GM21526 (cell line): Measurements from ENCODE around the gene GSAP.
"Not testable (repeated sequence)": the region's sequence is repeated elsewhere in the genome, so short reads cannot be mapped to it uniquely, and the experiment has no call there.

Experiments
- ATAC-seq: cut with Tn5 transposase; IDR thresholded peaks from one replicate; pipeline ENCODE4 v1.9.1; 2021; ENCODE audit warnings: moderate library complexity; ENCODE audit not compliant: unreplicated experiment, low FRiP score

The GSAP gene

GRCh38 chr7:77306231-77307067 is 109.7 kb downstream of the GSAP start:
- ATAC-seq: no peak

GRCh38 chr7:77295549-77295948 is 120.6 kb downstream of the GSAP start:
- ATAC-seq: no peak

- no peak for ATAC-seq
Measured at GRCh38 chr7:77293046-77293445, 123.1 kb downstream of the GSAP start.

GRCh38 chr7:77290425-77290824 is 125.7 kb downstream of the GSAP start:
- ATAC-seq: no peak

- ATAC-seq: no peak
Measured at GRCh38 chr7:77289387-77289786, 126.8 kb downstream of the GSAP start.

GRCh38 chr7:77288676-77289320 is 127.4 kb downstream of the GSAP start:
- no peak for ATAC-seq

GRCh38 chr7:77284616-77285015 is 131.5 kb downstream of the GSAP start:
- no peak for ATAC-seq

- ATAC-seq: no peak
Measured at GRCh38 chr7:77284005-77284404, 132.1 kb downstream of the GSAP start.

GRCh38 chr7:77282897-77283296 is 133.3 kb downstream of the GSAP start:
- no peak for ATAC-seq

GRCh38 chr7:77281780-77282478 is 134.2 kb downstream of the GSAP start:
- no peak for ATAC-seq

- ATAC-seq: no peak
Measured at GRCh38 chr7:77276120-77276519, 140.0 kb downstream of the GSAP start.

- ATAC-seq: not testable (repeated sequence)
Measured at GRCh38 chr7:77275663-77276062, 140.5 kb downstream of the GSAP start.

GRCh38 chr7:77271766-77272165 is 144.4 kb downstream of the GSAP start:
- no peak for ATAC-seq

- ATAC-seq: no peak
Measured at GRCh38 chr7:77270094-77270480, 146.1 kb downstream of the GSAP start.

- peak; percentile 82 for ATAC-seq
Measured at GRCh38 chr7:77269360-77270093, 146.6 kb downstream of the GSAP start.

- peak; percentile 78 for ATAC-seq
Measured at GRCh38 chr7:77266291-77266794, 149.8 kb downstream of the GSAP start.

GRCh38 chr7:77265666-77266065 is 150.5 kb downstream of the GSAP start:
- ATAC-seq: no peak

- ATAC-seq: no peak
Measured at GRCh38 chr7:77262316-77262715, 153.8 kb downstream of the GSAP start.
